HG02938 (cell line): ENCODE measurements around the gene CDKN1A.
"Not testable (repeated sequence)": the region's sequence is repeated elsewhere in the genome, so short reads cannot be mapped to it uniquely, and the experiment has no call there.

Experiments
- ATAC-seq: cut with Tn5 transposase; IDR thresholded peaks from one replicate; pipeline ENCODE4 v1.9.1; 2021; ENCODE audit warnings: mild to moderate bottlenecking, moderate library complexity; ENCODE audit not compliant: unreplicated experiment

CDKN1A gene

DNA sequence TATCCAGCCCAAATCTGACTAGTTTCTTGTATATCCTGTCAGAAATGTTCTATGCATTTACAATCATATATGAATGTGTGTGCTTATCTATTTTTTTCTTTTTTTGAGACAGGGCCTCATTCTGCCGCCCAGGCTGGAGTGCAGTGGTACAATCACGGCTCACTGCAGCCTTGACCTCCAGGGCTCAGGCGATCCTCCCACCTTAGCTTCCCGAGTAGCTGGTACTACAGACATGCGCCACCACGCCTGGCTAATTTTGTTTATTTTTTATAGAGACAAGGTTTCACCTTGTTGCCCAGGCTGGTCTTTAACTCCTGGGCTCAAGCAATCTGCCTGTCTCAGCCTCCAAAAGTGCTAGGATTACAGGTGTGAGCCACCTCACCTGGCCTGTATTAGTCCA is 16.1 kb downstream of the CDKN1A start:
- ATAC-seq: no peak

DNA sequence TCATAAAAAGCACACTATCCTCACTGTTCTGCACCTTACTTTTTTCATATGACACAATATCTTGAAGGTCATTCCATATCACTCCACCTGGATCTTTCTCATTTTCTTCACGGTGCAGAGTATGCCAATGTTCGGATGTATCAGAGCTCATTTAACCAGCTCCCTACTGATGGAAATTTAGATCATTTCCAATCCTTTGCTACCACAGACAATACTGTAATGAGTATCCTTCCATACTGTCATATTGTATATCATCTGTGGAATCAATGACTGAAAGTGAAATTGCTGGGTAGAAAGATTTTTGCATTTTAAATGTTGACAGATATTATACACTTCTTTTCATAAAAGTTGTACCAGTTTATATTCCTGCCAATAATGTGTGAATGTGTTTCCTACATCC is 16.9 kb downstream of the CDKN1A start:
- ATAC-seq: no peak

DNA sequence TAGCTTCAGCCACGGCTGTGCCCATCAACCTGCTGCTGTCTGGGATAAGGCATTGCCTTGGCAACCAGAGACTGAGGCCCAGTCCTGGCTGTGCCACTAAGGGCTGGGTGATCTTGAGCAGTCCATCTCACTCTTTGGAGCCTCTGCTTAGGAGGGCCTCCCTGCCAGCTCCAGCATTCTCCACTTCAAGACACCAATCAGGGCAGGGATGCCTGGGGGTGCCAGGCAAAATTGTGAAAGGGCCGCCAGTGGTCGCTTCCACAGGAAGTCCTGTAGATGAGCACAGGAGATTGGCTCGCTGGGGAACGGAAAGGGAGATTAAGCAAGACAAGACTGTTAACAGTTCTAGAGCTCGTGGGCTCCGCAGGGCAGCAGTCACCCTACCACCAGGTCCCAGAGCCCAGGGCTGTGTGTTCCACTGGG is 19.0 kb downstream of the CDKN1A start, which contains the start of gene RAB44:
RAB44 (plus strand) TSS at position 346 of the 423 bp plus-strand sequence. CDS start 6,410 bp downstream, outside the sequence.
- no peak for ATAC-seq

DNA sequence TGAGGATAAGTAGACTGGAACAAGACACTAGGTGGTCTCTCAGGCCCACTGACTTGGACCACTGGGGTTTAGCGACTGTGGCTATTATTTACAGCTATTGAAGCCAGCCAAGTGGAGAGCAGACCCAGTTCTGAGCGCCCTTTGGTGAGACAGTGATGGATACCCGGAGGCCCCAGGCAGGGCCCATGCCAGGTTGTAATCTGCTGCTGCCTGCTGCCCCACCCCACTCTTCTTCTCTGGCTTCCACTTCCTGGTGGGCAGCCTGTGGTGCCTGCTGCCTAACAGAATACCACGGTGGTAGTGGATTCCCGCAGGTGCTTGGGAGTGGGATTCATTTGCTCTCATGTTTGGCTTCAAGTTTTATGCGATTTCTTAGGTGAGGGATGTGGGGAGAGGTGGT is 19.7 kb downstream of the CDKN1A start:
- no peak for ATAC-seq

GRCh38 chr6:36698871-36699271 is 20.4 kb downstream of the CDKN1A start:
- no peak for ATAC-seq

DNA sequence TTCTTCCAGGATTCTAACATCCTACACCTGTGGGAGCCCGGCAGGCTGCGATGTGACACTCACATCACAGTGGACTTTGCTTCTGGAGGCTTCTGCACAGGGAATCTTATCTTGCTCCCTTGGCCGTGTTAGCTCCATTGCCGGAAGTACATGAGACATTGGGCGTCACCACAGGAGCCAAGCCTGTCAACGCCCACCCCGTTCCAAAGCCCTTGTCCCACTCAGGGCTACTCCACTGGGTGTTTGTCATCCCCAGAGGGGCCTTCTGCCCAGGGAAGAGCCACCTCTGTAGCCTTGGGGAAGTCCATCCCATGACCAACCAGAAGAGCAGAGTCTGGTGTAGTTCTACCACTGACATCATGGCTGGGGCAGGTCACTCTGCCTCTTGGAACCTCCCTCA is 20.8 kb downstream of the CDKN1A start:
- no peak for ATAC-seq

GRCh38 chr6:36700071-36700812 is 21.7 kb downstream of the CDKN1A start:
- no peak for ATAC-seq

GRCh38 chr6:36700831-36701230 is 22.3 kb downstream of the CDKN1A start:
- no peak for ATAC-seq

- ATAC-seq: no peak
These were observed 23.0 kb downstream of the CDKN1A start for GRCh38 chr6:36701401-36701991.

- ATAC-seq: no peak
These were observed 24.1 kb downstream of the CDKN1A start for GRCh38 chr6:36702656-36703055.

- ATAC-seq: no peak
These were observed 24.6 kb downstream of the CDKN1A start for GRCh38 chr6:36703081-36703606.

DNA sequence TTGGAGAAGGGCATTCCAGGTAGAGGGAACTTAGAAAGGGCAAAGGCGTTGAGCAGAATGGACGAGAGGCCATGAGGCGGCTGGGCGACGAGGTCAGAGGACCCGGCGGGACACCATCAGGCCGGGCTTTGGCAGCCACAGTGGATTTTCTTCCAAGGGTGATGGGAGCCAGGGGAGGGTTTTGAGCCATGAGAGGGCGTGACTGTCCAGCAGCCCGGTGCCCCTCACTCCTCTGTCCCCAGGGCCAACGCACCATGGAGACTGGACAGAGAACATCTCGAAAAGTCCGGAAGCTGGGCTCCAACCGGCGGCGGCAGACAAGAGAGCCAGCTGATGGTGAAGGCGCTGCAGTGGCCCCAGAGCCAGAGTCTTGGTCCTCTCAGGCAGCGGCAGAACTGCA is 25.5 kb downstream of the CDKN1A start:
- no peak for ATAC-seq

DNA sequence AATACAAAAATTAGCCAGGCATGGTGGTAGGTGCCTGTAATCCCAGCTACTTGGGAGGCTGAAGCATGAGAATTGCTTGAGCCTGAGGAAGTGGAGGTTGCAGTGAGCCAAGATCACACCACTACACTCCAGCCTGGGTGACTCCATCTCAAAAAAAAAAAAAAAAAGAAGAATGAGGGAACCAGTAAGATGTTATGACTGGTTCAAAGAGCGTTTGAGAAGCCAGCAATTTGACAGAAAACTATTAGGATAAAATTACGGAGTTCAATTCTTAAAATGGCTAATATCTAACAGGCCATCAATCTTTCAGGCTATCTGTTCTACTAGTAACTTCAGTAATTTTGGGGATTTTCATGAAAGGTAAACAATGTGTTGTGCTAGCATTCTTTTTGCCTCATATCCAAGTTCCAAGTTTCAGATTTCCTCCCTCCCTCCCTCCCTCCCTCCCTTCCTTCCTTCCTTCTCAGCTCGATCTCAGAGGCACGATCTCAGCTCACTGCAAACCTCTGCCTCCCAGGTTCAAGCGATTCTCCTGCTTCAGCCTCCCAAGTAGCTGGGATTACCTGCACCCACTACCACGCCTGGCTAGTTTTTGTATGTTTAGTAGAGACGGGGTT is 26.6 kb downstream of the CDKN1A start:
- ATAC-seq: not testable (repeated sequence)

DNA sequence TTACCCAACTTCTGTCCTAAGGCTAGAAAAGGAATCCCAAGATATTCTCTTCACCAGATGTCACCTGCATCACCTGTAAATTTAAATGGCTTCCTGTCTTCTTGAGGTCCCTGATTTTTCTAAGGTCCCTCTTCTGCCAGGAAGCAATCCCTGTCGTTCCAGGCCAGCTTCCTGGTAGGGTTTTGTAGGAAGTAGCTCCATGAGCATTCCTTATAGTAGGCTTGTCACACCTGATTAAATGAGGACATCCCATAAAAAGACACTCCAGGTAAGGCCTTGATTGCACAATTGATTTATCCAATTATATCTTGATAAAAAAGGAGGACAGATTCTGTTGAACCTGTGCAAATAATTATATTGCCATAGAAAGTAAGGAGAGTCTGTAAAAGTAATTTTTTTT is 27.8 kb downstream of the CDKN1A start:
- no peak for ATAC-seq

- no peak for ATAC-seq
These were observed 34.3 kb downstream of the CDKN1A start for GRCh38 chr6:36712816-36713215.

DNA sequence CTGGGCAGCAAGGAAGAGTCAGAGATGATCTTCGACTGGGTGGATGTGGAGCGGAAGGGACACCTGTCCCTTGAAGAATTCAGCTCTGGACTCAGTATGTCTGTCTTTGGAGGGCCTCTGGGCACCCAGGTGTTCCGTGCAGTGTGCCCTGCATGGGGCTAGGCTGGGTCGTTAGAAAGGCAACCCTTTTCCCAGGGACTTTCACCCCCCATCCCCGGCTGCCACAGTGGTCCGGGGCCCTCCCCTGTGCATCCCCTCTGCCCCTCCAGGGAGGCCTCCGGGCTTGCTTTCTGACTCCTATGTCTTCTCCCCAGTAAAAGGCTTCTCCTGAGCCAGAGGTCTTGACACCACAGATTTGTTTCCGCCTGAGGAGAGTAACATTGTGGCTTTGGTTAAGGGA is 35.3 kb downstream of the CDKN1A start:
- no peak for ATAC-seq

DNA sequence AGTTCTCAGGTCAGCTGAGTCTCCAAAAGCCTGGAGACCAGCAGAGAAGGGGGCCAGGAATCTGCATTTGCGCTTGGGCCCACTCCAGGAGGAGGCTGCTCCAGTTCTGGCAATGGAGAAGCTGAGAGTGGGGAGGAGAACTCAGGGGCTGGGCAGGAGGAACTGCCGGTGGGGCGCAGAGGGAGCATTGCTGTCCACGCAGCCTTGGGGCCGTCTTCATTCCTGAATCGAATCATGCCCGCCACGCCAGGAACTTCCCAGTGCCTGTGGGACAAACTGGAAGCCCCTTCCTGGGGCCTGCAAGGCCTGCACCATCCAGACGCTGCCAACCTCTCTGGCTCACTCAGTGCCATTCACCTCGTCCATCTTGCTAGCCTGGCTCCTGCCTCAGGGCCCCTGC is 36.0 kb downstream of the CDKN1A start:
- no peak for ATAC-seq

- no peak for ATAC-seq
These were observed 37.0 kb downstream of the CDKN1A start for GRCh38 chr6:36715469-36715868.

DNA sequence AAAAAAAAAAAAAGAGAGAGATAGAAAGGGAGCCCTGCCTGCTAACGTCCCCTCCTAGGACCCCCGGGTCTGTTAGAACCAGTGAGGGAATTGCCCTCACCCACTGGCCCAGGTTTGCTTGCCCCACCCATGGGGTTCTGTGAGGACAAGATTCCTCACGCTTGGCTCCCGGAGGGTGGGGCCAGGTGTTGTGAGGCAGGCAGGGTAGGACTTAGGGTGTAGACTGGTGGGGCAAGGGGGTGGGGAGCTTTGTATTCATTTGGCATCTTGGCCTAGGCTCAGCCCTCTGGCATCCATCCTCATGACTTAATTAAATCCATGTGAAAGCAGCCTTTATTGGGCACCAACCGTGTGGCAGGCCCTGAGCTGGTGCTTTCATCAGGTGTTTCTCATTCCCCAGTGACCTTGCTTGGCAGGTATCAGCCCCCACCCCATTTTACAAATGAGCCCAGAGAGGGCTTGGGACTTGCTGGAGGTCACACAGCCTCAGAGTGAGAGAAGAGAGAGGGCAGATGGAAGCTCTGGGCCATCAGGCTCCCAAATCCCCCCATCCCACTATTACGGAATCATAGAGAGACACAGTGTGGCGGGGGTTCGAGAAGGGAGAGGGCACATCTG is 38.1 kb downstream of the CDKN1A start:
- ATAC-seq: no peak

DNA sequence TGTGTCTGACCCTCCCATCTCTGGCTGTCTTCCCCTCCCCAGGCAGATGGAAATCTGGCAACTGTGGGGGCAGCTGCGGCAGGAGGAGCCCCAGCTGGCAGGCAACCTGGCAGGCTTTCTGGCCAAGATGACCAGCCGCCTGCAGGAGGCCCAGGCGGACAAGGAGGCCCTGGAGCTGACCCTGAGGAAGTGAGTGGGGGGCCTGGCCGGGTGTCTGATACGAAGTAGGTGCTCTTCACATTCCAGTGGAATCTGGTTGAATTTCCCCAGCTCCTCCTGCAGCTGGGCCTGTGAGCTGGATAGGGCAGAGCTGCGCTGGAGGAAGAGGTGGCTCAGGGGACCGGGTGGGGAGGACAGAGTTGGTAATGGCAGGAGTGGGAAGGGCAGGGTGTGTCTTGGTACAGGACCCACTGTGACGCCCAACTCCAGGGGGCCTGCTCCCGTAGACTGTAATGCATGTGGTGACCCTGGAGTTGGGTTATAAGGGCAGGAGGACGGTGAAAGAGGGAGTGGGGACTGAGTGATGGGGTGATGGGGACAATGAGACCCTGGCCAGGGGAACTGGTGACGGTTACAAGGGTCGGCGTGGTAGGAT is 38.8 kb downstream of the CDKN1A start:
- no peak for ATAC-seq

GRCh38 chr6:36717871-36718540 is 39.5 kb downstream of the CDKN1A start:
- ATAC-seq: no peak
